NCI-H226 (cell line): Measurements from ENCODE around the gene CCNY.

Experiments used
- DNase-seq: peaks from one replicate; pipeline ENCODE4 v3.0.0-alpha.2; 2015

The CCNY gene

GRCh38 chr10:35568483-35569015 lies 232.2 kb downstream of the CCNY start:
- no peak for DNase-seq

GRCh38 chr10:35569111-35569707 lies 232.9 kb downstream of the CCNY start:
- DNase-seq, result no peak

GRCh38 chr10:35569836-35570235 lies 233.5 kb downstream of the CCNY start:
- no peak for DNase-seq

GRCh38 chr10:35570397-35570796 lies 234.1 kb downstream of the CCNY start:
- DNase-seq, result no peak

- no peak for DNase-seq
Observed at GRCh38 chr10:35572583-35572982, 236.3 kb downstream of the CCNY start.

GRCh38 chr10:35573796-35574195 lies 237.5 kb downstream of the CCNY start:
- DNase-seq, result no peak

GRCh38 chr10:35574924-35575352 lies 238.6 kb downstream of the CCNY start:
- peak; percentile 6 for DNase-seq

GRCh38 chr10:35575640-35576039 lies 239.3 kb downstream of the CCNY start:
- no peak for DNase-seq

- no peak for DNase-seq
Observed at GRCh38 chr10:35576730-35577129, 240.4 kb downstream of the CCNY start.

GRCh38 chr10:35577926-35578617 lies 241.8 kb downstream of the CCNY start:
- no peak for DNase-seq

GRCh38 chr10:35578618-35578956 lies 242.3 kb downstream of the CCNY start:
- no peak for DNase-seq

GRCh38 chr10:35579116-35579515 lies 242.8 kb downstream of the CCNY start:
- DNase-seq, result no peak

GRCh38 chr10:35579726-35580422 lies 243.6 kb downstream of the CCNY start:
- DNase-seq, result no peak

- DNase-seq, result no peak
Observed at GRCh38 chr10:35580423-35580770, 244.1 kb downstream of the CCNY start.

GRCh38 chr10:35581655-35582054 lies 245.3 kb downstream of the CCNY start:
- DNase-seq, result no peak

- DNase-seq, result no peak
Observed at GRCh38 chr10:35584946-35585345, 248.6 kb downstream of the CCNY start.

GRCh38 chr10:35585356-35585755 lies 249.0 kb downstream of the CCNY start:
- DNase-seq, result no peak

GRCh38 chr10:35585903-35586535 lies 249.7 kb downstream of the CCNY start:
- no peak for DNase-seq

GRCh38 chr10:35588836-35589235 lies 252.5 kb downstream of the CCNY start:
- no peak for DNase-seq

- DNase-seq, result no peak
Observed at GRCh38 chr10:35592441-35592840, 256.1 kb downstream of the CCNY start.

- DNase-seq, result no peak
Observed at GRCh38 chr10:35594115-35595079, 258.1 kb downstream of the CCNY start.

GRCh38 chr10:35595106-35595505 lies 258.8 kb downstream of the CCNY start:
- no peak for DNase-seq
